ENCODE results near the gene IL1RAP. TPM values are rescaled to one million over a fixed set of nuclear protein-coding genes. Genes with fewer than 3 reads are reported as not detected.
"Not testable (repeated sequence)": the region's sequence is repeated elsewhere in the genome, so short reads cannot be mapped to it uniquely, and the experiment has no call there.

The IL1RAP gene
- total RNA-seq, 2 experiments from 2014 or later: 10.3 to 11.6 TPM

GRCh38 chr3:190644035-190644434 is 130.2 kb downstream of the IL1RAP start:
- H3K27me3 Mint-ChIP-seq (ENCODE audit: low read depth): no peaks in the 10 kb centered on the region
- CTCF ChIA-PET: no interaction called here
- no peak overlapping the region for H3K27ac Mint-ChIP-seq
- no peaks in the 10 kb centered on the region for H3K9me3 Mint-ChIP-seq (ENCODE audit: insufficient read depth)
- DNase-seq (no peak), ATAC-seq (no peak)
- H3K36me3 Mint-ChIP-seq (ENCODE audit: low read depth): peaks cover 14% of the 10 kb centered on the region
- no peaks in the 10 kb centered on the region for H3K4me1 Mint-ChIP-seq (ENCODE audit: low read depth)
- POLR2A ChIA-PET: no interaction called here
- no peak overlapping the region for H3K4me3 Mint-ChIP-seq

DNA sequence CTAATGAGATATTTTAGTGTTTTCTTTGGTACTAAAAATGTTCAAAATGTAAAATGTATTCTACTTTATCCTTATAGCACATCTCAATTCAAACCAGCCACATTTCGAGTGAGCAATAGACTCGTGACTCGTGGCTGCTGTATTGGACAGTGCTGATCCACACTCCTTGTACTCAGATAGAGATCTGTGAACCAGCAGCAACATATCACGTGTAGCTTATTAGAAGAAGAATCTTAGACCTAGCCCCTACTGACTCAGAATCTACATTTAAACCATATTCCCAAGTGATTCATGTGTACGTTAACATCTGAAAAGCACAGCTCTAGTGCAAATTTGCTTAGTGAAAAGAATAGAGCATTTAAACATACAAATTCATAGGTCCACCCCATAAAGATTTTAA is 130.9 kb downstream of the IL1RAP start:
- no peaks in the 10 kb centered on the region for H3K9me3 Mint-ChIP-seq (ENCODE audit: insufficient read depth)
- DNase-seq (no peak), ATAC-seq (no peak)
- H3K27ac Mint-ChIP-seq: no peak overlapping the region
- ChIA-PET POLR2A (no interaction called here), CTCF (no interaction called here)
- H3K36me3 Mint-ChIP-seq (ENCODE audit: low read depth): peaks cover 14% of the 10 kb centered on the region
- no peaks in the 10 kb centered on the region for H3K4me1 Mint-ChIP-seq (ENCODE audit: low read depth)
- H3K4me3 Mint-ChIP-seq: no peak overlapping the region
- H3K27me3 Mint-ChIP-seq (ENCODE audit: low read depth): no peaks in the 10 kb centered on the region

DNA sequence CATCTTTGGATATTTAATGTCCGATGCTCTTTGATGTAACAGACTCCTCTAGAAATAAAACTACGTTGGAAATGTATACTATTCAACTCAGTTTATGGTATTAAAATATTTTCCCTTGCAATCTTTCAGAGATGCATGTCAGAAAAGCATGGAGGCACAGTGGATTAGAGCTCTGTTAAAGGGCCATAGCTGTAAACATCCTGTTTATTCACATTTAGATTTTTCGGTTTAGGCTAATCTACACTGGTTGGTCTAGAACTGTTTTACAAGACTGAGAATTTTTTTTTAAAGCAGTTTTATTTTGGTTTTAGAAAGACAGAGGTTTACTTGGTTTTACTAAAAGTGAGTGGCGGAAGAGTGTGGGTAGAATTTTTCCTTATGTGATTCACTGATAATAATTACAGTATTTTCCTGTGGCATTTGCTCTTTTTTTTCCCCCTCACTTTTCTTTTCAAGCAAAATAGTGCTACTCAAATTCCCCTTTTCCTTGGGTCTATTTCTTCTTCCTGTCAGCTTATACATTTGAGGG is 132.1 kb downstream of the IL1RAP start:
- ChIA-PET CTCF (no interaction called here), POLR2A (no interaction called here)
- DNase-seq (no peak), ATAC-seq (no peak)
- no peaks in the 10 kb centered on the region for H3K27me3 Mint-ChIP-seq (ENCODE audit: low read depth)
- H3K4me3 Mint-ChIP-seq: no peak overlapping the region
- H3K9me3 Mint-ChIP-seq (ENCODE audit: insufficient read depth): no peaks in the 10 kb centered on the region
- no peaks in the 10 kb centered on the region for H3K4me1 Mint-ChIP-seq (ENCODE audit: low read depth)
- H3K36me3 Mint-ChIP-seq (ENCODE audit: low read depth): peaks cover 14% of the 10 kb centered on the region
- no peak overlapping the region for H3K27ac Mint-ChIP-seq

DNA sequence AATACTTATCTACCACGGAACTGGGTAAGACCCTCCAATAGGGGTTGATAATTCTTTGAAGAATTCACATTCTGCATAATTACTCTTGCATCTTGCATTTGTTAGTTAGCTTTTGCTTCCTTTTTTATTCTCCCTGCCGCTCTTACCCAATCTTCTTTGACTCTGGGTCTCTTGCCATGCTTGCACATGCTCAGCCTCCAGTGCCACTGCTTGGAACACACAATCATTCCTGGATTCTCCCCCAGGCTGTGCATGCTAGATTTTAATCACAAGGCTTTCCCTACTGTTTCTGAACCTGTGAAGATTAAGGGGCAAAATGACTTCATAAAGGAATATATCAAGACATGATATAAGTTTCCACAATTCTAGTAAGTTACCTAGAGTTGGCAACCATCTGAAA is 133.1 kb downstream of the IL1RAP start:
- H3K9me3 Mint-ChIP-seq (ENCODE audit: insufficient read depth): no peaks in the 10 kb centered on the region

DNA sequence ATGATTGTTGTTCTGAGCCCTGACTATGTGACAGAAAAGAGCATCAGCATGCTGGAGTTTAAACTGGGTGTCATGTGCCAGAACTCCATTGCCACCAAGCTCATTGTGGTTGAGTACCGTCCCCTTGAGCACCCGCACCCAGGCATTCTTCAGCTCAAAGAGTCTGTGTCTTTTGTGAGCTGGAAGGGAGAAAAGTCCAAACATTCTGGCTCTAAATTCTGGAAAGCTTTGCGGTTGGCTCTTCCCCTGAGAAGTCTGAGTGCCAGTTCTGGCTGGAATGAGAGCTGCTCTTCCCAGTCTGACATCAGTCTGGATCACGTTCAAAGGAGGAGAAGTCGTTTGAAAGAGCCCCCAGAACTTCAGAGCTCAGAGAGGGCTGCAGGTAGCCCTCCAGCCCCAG is 142.0 kb downstream of the IL1RAP start:
- Mint-ChIP-seq H3K36me3 (ENCODE audit: low read depth) (no peaks in the 10 kb centered on the region), H3K4me1 (ENCODE audit: low read depth) (no peaks in the 10 kb centered on the region), H3K27ac (no peak overlapping the region), H3K9me3 (ENCODE audit: insufficient read depth) (no peaks in the 10 kb centered on the region), H3K27me3 (ENCODE audit: low read depth) (peaks cover 6% of the 10 kb centered on the region), H3K4me3 (no peak overlapping the region)
- ChIA-PET CTCF (no interaction called here), POLR2A (no interaction called here)
- no peak for ATAC-seq
- no peak for DNase-seq

More for the DNA sequence above, 133.1 kb downstream of the IL1RAP start:
- CTCF ChIA-PET: no interaction called here
- DNase-seq (no peak), ATAC-seq (no peak)
- Mint-ChIP-seq H3K27ac (no peak overlapping the region), H3K27me3 (ENCODE audit: low read depth) (no peaks in the 10 kb centered on the region), H3K36me3 (ENCODE audit: low read depth) (peaks cover 12% of the 10 kb centered on the region), H3K4me1 (ENCODE audit: low read depth) (no peaks in the 10 kb centered on the region), H3K4me3 (no peak overlapping the region)
- POLR2A ChIA-PET: no interaction called here

DNA sequence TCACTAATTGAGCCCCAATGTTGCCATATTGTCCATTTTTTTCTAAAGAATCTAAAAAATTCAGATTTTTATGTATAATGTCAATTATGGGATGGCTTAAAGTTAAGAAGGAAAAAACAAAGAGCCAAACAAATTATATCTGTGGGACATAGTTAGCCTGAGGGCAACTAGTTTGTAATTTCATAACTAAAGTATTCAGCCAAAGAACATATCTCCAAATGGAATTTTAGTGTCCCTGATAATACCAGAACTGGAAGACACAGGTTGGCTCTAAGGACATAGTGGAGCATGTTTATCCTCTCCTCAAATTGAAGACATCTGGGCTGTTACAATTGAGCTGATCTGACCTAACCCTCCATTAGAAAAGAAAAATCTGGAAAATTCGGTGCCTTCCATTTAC is 144.2 kb downstream of the IL1RAP start:
- H3K27me3 Mint-ChIP-seq (ENCODE audit: low read depth): peaks cover 12% of the 10 kb centered on the region
- ATAC-seq (no peak), DNase-seq (no peak)
- H3K4me1 Mint-ChIP-seq (ENCODE audit: low read depth): no peaks in the 10 kb centered on the region
- H3K9me3 Mint-ChIP-seq (ENCODE audit: insufficient read depth): no peaks in the 10 kb centered on the region
- POLR2A ChIA-PET: no interaction called here
- CTCF ChIA-PET: no interaction called here
- no peak overlapping the region for H3K27ac Mint-ChIP-seq
- H3K4me3 Mint-ChIP-seq: no peak overlapping the region
- no peaks in the 10 kb centered on the region for H3K36me3 Mint-ChIP-seq (ENCODE audit: low read depth)

GRCh38 chr3:190666821-190667220 is 152.9 kb downstream of the IL1RAP start:
- Mint-ChIP-seq H3K27ac (no peak overlapping the region), H3K36me3 (ENCODE audit: low read depth) (no peaks in the 10 kb centered on the region), H3K4me3 (no peak overlapping the region), H3K4me1 (ENCODE audit: low read depth) (no peaks in the 10 kb centered on the region), H3K27me3 (ENCODE audit: low read depth) (peaks cover 8% of the 10 kb centered on the region), H3K9me3 (ENCODE audit: insufficient read depth) (no peaks in the 10 kb centered on the region)
- POLR2A ChIA-PET: no interaction called here
- DNase-seq: no peak
- CTCF ChIA-PET: no interaction called here
- ATAC-seq: no peak

GRCh38 chr3:190671658-190672057 is 157.8 kb downstream of the IL1RAP start:
- Mint-ChIP-seq H3K4me3 (no peak overlapping the region), H3K27ac (no peak overlapping the region), H3K9me3 (ENCODE audit: insufficient read depth) (no peaks in the 10 kb centered on the region), H3K36me3 (ENCODE audit: low read depth) (no peaks in the 10 kb centered on the region), H3K4me1 (ENCODE audit: low read depth) (no peaks in the 10 kb centered on the region), H3K27me3 (ENCODE audit: low read depth) (no peaks in the 10 kb centered on the region)
- ChIA-PET POLR2A (no interaction called here), CTCF (no interaction called here)
- no peak for ATAC-seq
- no peak for DNase-seq

GRCh38 chr3:190673148-190673547 is 159.3 kb downstream of the IL1RAP start:
- H3K4me1 Mint-ChIP-seq (ENCODE audit: low read depth): no peaks in the 10 kb centered on the region
- CTCF ChIA-PET: no interaction called here
- ATAC-seq: no peak
- no peaks in the 10 kb centered on the region for H3K27me3 Mint-ChIP-seq (ENCODE audit: low read depth)
- no peaks in the 10 kb centered on the region for H3K36me3 Mint-ChIP-seq (ENCODE audit: low read depth)
- no peak for DNase-seq
- no peaks in the 10 kb centered on the region for H3K9me3 Mint-ChIP-seq (ENCODE audit: insufficient read depth)
- POLR2A ChIA-PET: no interaction called here
- no peak overlapping the region for H3K27ac Mint-ChIP-seq
- H3K4me3 Mint-ChIP-seq: no peak overlapping the region

- Mint-ChIP-seq H3K4me3 (no peak overlapping the region), H3K9me3 (ENCODE audit: insufficient read depth) (no peaks in the 10 kb centered on the region), H3K4me1 (ENCODE audit: low read depth) (no peaks in the 10 kb centered on the region), H3K27me3 (ENCODE audit: low read depth) (no peaks in the 10 kb centered on the region), H3K27ac (no peak overlapping the region), H3K36me3 (ENCODE audit: low read depth) (no peaks in the 10 kb centered on the region)
- ATAC-seq: no peak
- ChIA-PET POLR2A (no interaction called here), CTCF (no interaction called here)
- DNase-seq: no peak
Measured at GRCh38 chr3:190676481-190676880, 162.6 kb downstream of the IL1RAP start.

DNA sequence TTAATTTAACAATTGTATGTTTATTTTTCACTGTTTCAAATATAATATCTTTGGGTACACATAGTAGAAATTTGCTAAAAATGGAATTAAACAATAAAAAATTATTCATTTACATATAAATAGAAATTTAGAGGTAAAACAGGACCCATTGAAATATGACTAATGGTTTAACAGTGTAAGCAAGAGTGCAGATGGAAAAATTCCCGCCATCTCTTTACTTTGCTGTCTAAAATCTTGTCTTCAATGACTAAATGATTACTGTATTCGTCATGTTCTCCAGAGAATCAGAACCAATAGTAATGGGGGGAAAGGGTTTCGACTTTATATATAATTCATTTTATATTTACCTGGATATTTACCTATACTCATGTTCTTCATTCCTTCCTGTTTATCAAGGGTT is 163.1 kb downstream of the IL1RAP start:
- ChIA-PET POLR2A (no interaction called here), CTCF (no interaction called here)
- Mint-ChIP-seq H3K36me3 (ENCODE audit: low read depth) (no peaks in the 10 kb centered on the region), H3K27me3 (ENCODE audit: low read depth) (no peaks in the 10 kb centered on the region), H3K4me1 (ENCODE audit: low read depth) (no peaks in the 10 kb centered on the region), H3K4me3 (no peak overlapping the region), H3K9me3 (ENCODE audit: insufficient read depth) (no peaks in the 10 kb centered on the region), H3K27ac (no peak overlapping the region)
- DNase-seq (no peak), ATAC-seq (no peak)

- DNase-seq; H3K27ac Mint-ChIP-seq; H3K4me1 Mint-ChIP-seq (ENCODE audit: low read depth); H3K27me3 Mint-ChIP-seq (ENCODE audit: low read depth); POLR2A ChIA-PET; H3K4me3 Mint-ChIP-seq; H3K36me3 Mint-ChIP-seq (ENCODE audit: low read depth); ATAC-seq; H3K9me3 Mint-ChIP-seq (ENCODE audit: insufficient read depth); CTCF ChIA-PET: not testable (repeated sequence)
Measured at GRCh38 chr3:190677868-190678267, 164.0 kb downstream of the IL1RAP start.

DNA sequence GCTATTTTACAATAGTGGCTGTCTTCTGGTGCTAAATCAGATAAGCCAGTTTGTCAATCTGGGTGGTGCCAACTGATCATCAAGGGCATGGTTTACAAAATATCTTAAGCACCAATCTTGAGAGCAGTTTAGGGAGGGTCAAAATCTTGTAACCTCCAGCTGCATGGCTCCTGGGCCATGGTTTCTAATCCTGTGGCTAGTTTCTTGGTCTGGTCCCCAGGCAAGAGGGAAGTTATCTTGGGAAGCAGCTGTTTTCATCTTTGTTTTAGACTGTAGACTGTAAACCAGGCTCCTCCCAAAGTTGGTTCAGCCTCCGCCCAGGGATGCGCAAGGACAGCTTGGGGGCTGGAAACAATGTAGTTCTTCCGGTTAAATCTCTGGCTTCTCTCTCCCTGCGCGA is 166.8 kb downstream of the IL1RAP start:
- CTCF ChIA-PET: no interaction called here
- POLR2A ChIA-PET: no interaction called here
- H3K27me3 Mint-ChIP-seq (ENCODE audit: low read depth): peaks cover 3% of the 10 kb centered on the region

More for the DNA sequence above, 166.8 kb downstream of the IL1RAP start:
- Mint-ChIP-seq H3K36me3 (ENCODE audit: low read depth) (no peaks in the 10 kb centered on the region), H3K4me3 (no peak overlapping the region), H3K4me1 (ENCODE audit: low read depth) (no peaks in the 10 kb centered on the region), H3K27ac (no peak overlapping the region), H3K9me3 (ENCODE audit: insufficient read depth) (no peaks in the 10 kb centered on the region)
- no peak for DNase-seq
- no peak for ATAC-seq

Data from activated CD8-positive, alpha-beta T cell treated with anti-CD3 and anti-CD28 coated beads, Interleukin-2, amount 10 ng/mL, durations not matched to agents 7 days and 5 days (primary cell).